ENCODE measurements around the gene SLC39A1.

SLC39A1 gene

GRCh38 chr1:153940756-153941155 lies 22.6 kb downstream of the SLC39A1 start:
- TF ChIP-seq CTCF (IDR thresholded peaks at IDR 0.05; ENCODE audit: low read depth, low read length), result no peak
- no peak for DNase-seq (ENCODE audit: extremely low read depth, low read depth)

GRCh38 chr1:153939476-153939875 lies 23.9 kb downstream of the SLC39A1 start:
- DNase-seq (ENCODE audit: extremely low read depth, low read depth), result no peak
- TF ChIP-seq CTCF (IDR thresholded peaks at IDR 0.05; ENCODE audit: low read depth, low read length), result no peak

- no peak for DNase-seq (ENCODE audit: extremely low read depth, low read depth)
- TF ChIP-seq CTCF (IDR thresholded peaks at IDR 0.05; ENCODE audit: low read depth, low read length), result no peak
Observed at GRCh38 chr1:153938996-153939395, 24.3 kb downstream of the SLC39A1 start.

GRCh38 chr1:153937331-153937730 lies 26.0 kb downstream of the SLC39A1 start:
- DNase-seq (ENCODE audit: extremely low read depth, low read depth), result no peak
- TF ChIP-seq CTCF (IDR thresholded peaks at IDR 0.05; ENCODE audit: low read depth, low read length), result no peak

GRCh38 chr1:153936011-153936802 lies 27.1 kb downstream of the SLC39A1 start:
- DNase-seq (ENCODE audit: extremely low read depth, low read depth), result no peak
- TF ChIP-seq CTCF (IDR thresholded peaks at IDR 0.05; ENCODE audit: low read depth, low read length), result no peak

GRCh38 chr1:153934746-153935145 lies 28.6 kb downstream of the SLC39A1 start:
- DNase-seq (ENCODE audit: extremely low read depth, low read depth), result no peak
- no peak for TF ChIP-seq CTCF (IDR thresholded peaks at IDR 0.05; ENCODE audit: low read depth, low read length)

GRCh38 chr1:153933955-153934354 lies 29.4 kb downstream of the SLC39A1 start:
- no peak for TF ChIP-seq CTCF (IDR thresholded peaks at IDR 0.05; ENCODE audit: low read depth, low read length)
- no peak for DNase-seq (ENCODE audit: extremely low read depth, low read depth)
